ENCODE measurements around the gene IGF1R. TPM values are rescaled to one million over a fixed set of nuclear protein-coding genes. Genes with fewer than 3 reads are reported as not detected.

Gene IGF1R
- total RNA-seq, 1 experiment from 2014 or later = 125 TPM

- Mint-ChIP-seq H3K27me3 (ENCODE audit: low read depth) (no peaks in the 10 kb centered on the region), H3K4me1 (peaks cover 70% of the 10 kb centered on the region), H3K27ac (peak overlapping the region; percentile 88), H3K36me3 (no peaks in the 10 kb centered on the region; the same call in 1 of the 2 replicates), H3K9me3 (no peaks in the 10 kb centered on the region), H3K4me3 (no peak overlapping the region)
- no peak for ATAC-seq
- TF ChIP-seq JAZF1 (CRISPR knock-in tag; IDR thresholded peaks at IDR 0.05) (no peak), ZNF219 (CRISPR knock-in tag; IDR thresholded peaks at IDR 0.05; ENCODE audit: borderline replicate concordance) (no peak), ZNF121 (CRISPR knock-in tag; IDR thresholded peaks at IDR 0.05) (peak; percentile 89), ARID4B (CRISPR knock-in tag; IDR thresholded peaks at IDR 0.05; ENCODE audit: borderline replicate concordance) (no peak), ZBTB21 (CRISPR knock-in tag; IDR thresholded peaks at IDR 0.05; ENCODE audit: borderline replicate concordance) (no peak), EMX1 (CRISPR knock-in tag; IDR thresholded peaks at IDR 0.05) (no peak), NFATC4 (CRISPR knock-in tag; IDR thresholded peaks at IDR 0.05) (no peak)
- TF ChIP-seq, protein P1, sequence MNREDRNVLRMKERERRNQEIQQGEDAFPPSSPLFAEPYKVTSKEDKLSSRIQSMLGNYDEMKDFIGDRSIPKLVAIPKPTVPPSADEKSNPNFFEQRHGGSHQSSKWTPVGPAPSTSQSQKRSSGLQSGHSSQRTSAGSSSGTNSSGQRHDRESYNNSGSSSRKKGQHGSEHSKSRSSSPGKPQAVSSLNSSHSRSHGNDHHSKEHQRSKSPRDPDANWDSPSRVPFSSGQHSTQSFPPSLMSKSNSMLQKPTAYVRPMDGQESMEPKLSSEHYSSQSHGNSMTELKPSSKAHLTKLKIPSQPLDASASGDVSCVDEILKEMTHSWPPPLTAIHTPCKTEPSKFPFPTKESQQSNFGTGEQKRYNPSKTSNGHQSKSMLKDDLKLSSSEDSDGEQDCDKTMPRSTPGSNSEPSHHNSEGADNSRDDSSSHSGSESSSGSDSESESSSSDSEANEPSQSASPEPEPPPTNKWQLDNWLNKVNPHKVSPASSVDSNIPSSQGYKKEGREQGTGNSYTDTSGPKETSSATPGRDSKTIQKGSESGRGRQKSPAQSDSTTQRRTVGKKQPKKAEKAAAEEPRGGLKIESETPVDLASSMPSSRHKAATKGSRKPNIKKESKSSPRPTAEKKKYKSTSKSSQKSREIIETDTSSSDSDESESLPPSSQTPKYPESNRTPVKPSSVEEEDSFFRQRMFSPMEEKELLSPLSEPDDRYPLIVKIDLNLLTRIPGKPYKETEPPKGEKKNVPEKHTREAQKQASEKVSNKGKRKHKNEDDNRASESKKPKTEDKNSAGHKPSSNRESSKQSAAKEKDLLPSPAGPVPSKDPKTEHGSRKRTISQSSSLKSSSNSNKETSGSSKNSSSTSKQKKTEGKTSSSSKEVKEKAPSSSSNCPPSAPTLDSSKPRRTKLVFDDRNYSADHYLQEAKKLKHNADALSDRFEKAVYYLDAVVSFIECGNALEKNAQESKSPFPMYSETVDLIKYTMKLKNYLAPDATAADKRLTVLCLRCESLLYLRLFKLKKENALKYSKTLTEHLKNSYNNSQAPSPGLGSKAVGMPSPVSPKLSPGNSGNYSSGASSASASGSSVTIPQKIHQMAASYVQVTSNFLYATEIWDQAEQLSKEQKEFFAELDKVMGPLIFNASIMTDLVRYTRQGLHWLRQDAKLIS (CRISPR knock-in tag; IDR thresholded peaks at IDR 0.05; ENCODE audit: borderline replicate concordance) = no peak
- TF ChIP-seq, protein P2, sequence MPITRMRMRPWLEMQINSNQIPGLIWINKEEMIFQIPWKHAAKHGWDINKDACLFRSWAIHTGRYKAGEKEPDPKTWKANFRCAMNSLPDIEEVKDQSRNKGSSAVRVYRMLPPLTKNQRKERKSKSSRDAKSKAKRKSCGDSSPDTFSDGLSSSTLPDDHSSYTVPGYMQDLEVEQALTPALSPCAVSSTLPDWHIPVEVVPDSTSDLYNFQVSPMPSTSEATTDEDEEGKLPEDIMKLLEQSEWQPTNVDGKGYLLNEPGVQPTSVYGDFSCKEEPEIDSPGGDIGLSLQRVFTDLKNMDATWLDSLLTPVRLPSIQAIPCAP (CRISPR knock-in tag; IDR thresholded peaks at IDR 0.05) = no peak
- DNase-seq (ENCODE audit: low spot score) = no peak
- POLR2A ChIA-PET = no interaction called here
- CTCF ChIA-PET = interaction anchor here (0.8 kb wide), 1 partner anchor 7 kb away, joined by 3 read pairs; no protein-coding TSS in a partner anchor
These were observed 28.4 kb downstream of the IGF1R start for GRCh38 chr15:98676586-98677270.

- H3K4me1 Mint-ChIP-seq = peaks cover 69% of the 10 kb centered on the region
- H3K36me3 Mint-ChIP-seq = no peaks in the 10 kb centered on the region; the same call in 1 of the 2 replicates
- ATAC-seq (peak; percentile 52), DNase-seq (ENCODE audit: low spot score) (no peak)
- peak overlapping the region; percentile 62 for H3K27ac Mint-ChIP-seq
- H3K27me3 Mint-ChIP-seq (ENCODE audit: low read depth) = no peaks in the 10 kb centered on the region
- no peaks in the 10 kb centered on the region for H3K9me3 Mint-ChIP-seq
- CTCF ChIA-PET = no interaction called here
- POLR2A ChIA-PET = no interaction called here
- no peak overlapping the region for H3K4me3 Mint-ChIP-seq
- no peak for TF ChIP-seq FOXP4 (CRISPR knock-in tag; IDR thresholded peaks at IDR 0.05)
- no peak for TF ChIP-seq ZNF532 (CRISPR knock-in tag; IDR thresholded peaks at IDR 0.05; ENCODE audit: borderline replicate concordance)
- no peak for TF ChIP-seq CREB1 (CRISPR knock-in tag; IDR thresholded peaks at IDR 0.05)
- TF ChIP-seq ZNF121 (CRISPR knock-in tag; IDR thresholded peaks at IDR 0.05) = no peak; the same call in 1 of the 2 replicates
These were observed 29.2 kb downstream of the IGF1R start for GRCh38 chr15:98677345-98678059.

Data from WTC11 (cell line).